OCI-LY7 (cell line): ENCODE data around the gene RIC3. TPM values are rescaled to one million over a fixed set of nuclear protein-coding genes. Genes with fewer than 3 reads are reported as not detected.

Experiments used
- BruUV-seq: library from RNA; stranded (reverse); fragments of 400-500 nt; replicated peaks from 2 replicates; lab custom pipeline; 2021; lab: Mats Ljungman, UMichigan
- CTCF ChIA-PET: fragments of 300-600 bp; sonication (Branson Sonifier 250); formaldehyde crosslinking; loops from one replicate; lab custom pipeline; 2022; ENCODE audit warnings: antibody characterized with exemption; ENCODE audit not compliant: unreplicated experiment; lab: Charles Lee
- POLR2A ChIA-PET: fragments of 300-600 bp; sonication (Branson Sonifier 250); formaldehyde crosslinking; loops from one replicate; lab custom pipeline; 2022; ENCODE audit warnings: antibody characterized with exemption; lab: Charles Lee
- DNase-seq: peaks from one replicate; pipeline ENCODE4 v3.0.0-alpha.2; 2015; ENCODE audit warnings: low spot score
- H2AFZ ChIP-seq: fragments of 200-600 bp; sonication (generic), shearing (Covaris generic); 2 replicates; pipeline ENCODE4 v1.6.1; 2014; ENCODE audit warnings: mild to moderate bottlenecking, antibody characterized with exemption, low read length, moderate library complexity
- H3K27ac ChIP-seq: fragments of 200-600 bp; sonication (generic); 2 replicates; pipeline ENCODE4 v1.5.1; 2014; ENCODE audit warnings: mixed run types, low read depth, mild to moderate bottlenecking, moderate library complexity, low read length, inconsistent platforms; ENCODE audit not compliant: poor library complexity, severe bottlenecking
- H3K36me3 ChIP-seq: fragments of 200-600 bp; sonication (generic); 2 replicates; pipeline ENCODE4 v1.6.1; 2014; ENCODE audit warnings: mild to moderate bottlenecking, antibody characterized with exemption, low read length, moderate library complexity, mixed read lengths; ENCODE audit not compliant: insufficient read depth
- H3K4me1 ChIP-seq: fragments of 200-600 bp; sonication (generic); 2 replicates; pipeline ENCODE4 v1.5.1; 2014; ENCODE audit warnings: mild to moderate bottlenecking, low read length; ENCODE audit not compliant: insufficient read depth, poor library complexity, severe bottlenecking
- H3K4me2 ChIP-seq: fragments of 200-600 bp; sonication (generic); 2 replicates; pipeline ENCODE4 v1.6.1; 2014; ENCODE audit warnings: mild to moderate bottlenecking, low read length
- H3K4me3 ChIP-seq: fragments of 200-600 bp; sonication (generic); 2 replicates; pipeline ENCODE4 v1.5.1; 2014; ENCODE audit warnings: mild to moderate bottlenecking, low read depth, low read length; ENCODE audit not compliant: poor library complexity, severe bottlenecking
- H3K79me2 ChIP-seq: fragments of 200-600 bp; sonication (generic); 2 replicates; pipeline ENCODE4 v1.6.1; 2016; ENCODE audit warnings: low read depth, mild to moderate bottlenecking, low read length, moderate library complexity, mixed read lengths; ENCODE audit not compliant: insufficient read depth
- H3K9me2 ChIP-seq: fragments of 200-600 bp; sonication (generic); 2 replicates; pipeline ENCODE4 v1.6.1; 2016; ENCODE audit warnings: mild to moderate bottlenecking, low read length, mixed read lengths; ENCODE audit not compliant: insufficient read depth
- H3K9me3 ChIP-seq: fragments of 200-600 bp; sonication (generic); 2 replicates; pipeline ENCODE4 v1.6.1; 2014; ENCODE audit warnings: mild to moderate bottlenecking, mixed run types, low read length, mixed read lengths
- H4K20me1 ChIP-seq: fragments of 200-600 bp; sonication (generic); 2 replicates; pipeline ENCODE4 v1.6.1; 2014; ENCODE audit warnings: mild to moderate bottlenecking, antibody characterized with exemption, low read length, moderate library complexity, mixed read lengths; ENCODE audit not compliant: insufficient read depth
- CTCF ChIP-seq: fragments of 200-600 bp; sonication (generic); conservative IDR thresholded peaks from 2 replicates; pipeline ENCODE4 v1.5.1; 2014; ENCODE audit warnings: mild to moderate bottlenecking, antibody characterized with exemption, low read length, moderate library complexity, mixed read lengths
- EZH2phosphoT487 ChIP-seq: fragments of 200-600 bp; sonication (generic); IDR thresholded peaks from 2 replicates; pipeline ENCODE4 v1.6.1; 2018; ENCODE audit warnings: low read depth, borderline replicate concordance, mild to moderate bottlenecking, mixed run types, antibody characterized with exemption, low read length, moderate library complexity, mixed read lengths
- intact Hi-C: fragments of 100-400 bp; cut with micrococcal nuclease; formaldehyde crosslinking; loops from one replicate; pipeline ENCODE4 v1.10.0; 2022; ENCODE audit not compliant: unreplicated experiment
- total RNA-seq, 2 experiments: library from RNA; depleted of rRNA in 1 of 2; stranded (reverse); fragments of >200 nt in 1 of 2; shearing (Covaris generic) in 1 of 2; gene quantifications; 2 replicates each; pipeline ENCODE4 v1.2.3, GENCODE V29; 2014 to 2022

The RIC3 gene
- total RNA-seq, 2 experiments from 2014 or later, result not detected

GRCh38 chr11:8079111-8079675 is 89.6 kb downstream of the RIC3 start:
- Histone ChIP-seq H3K4me3 (no peak overlapping the region), H3K36me3 (no peaks in the 10 kb centered on the region), H3K79me2 (no peaks in the 10 kb centered on the region), H3K9me2 (no peaks in the 10 kb centered on the region), H4K20me1 (no peaks in the 10 kb centered on the region), H3K4me2 (no peak overlapping the region), H3K27ac (no peak overlapping the region), H3K4me1 (no peaks in the 10 kb centered on the region), H2AFZ (no peak overlapping the region), H3K9me3 (no peaks in the 10 kb centered on the region)
- no peak for DNase-seq
- intact Hi-C loops, result no loop called here
- no peak for TF ChIP-seq CTCF
- POLR2A ChIA-PET, result interaction anchor here (0.6 to 1.1 kb wide), 3 partner anchors 11 to 988 kb away, joined by 3 to 5 read pairs (median 3); no protein-coding TSS in a partner anchor
- CTCF ChIA-PET, result no interaction called here
- no TSS peak for BruUV-seq

- no peak overlapping the region for H2AFZ ChIP-seq
- H4K20me1 ChIP-seq, result no peaks in the 10 kb centered on the region
- no peaks in the 10 kb centered on the region for H3K79me2 ChIP-seq
- H3K4me2 ChIP-seq, result no peak overlapping the region
- CTCF ChIA-PET, result no interaction called here
- H3K36me3 ChIP-seq, result no peaks in the 10 kb centered on the region
- H3K9me2 ChIP-seq, result no peaks in the 10 kb centered on the region
- TF ChIP-seq CTCF, result no peak
- TF ChIP-seq EZH2phosphoT487, result no peak
- POLR2A ChIA-PET, result no interaction called here
- no TSS peak for BruUV-seq
- DNase-seq, result no peak
- H3K9me3 ChIP-seq, result no peaks in the 10 kb centered on the region
- H3K4me1 ChIP-seq, result peaks cover 5% of the 10 kb centered on the region
- no peak overlapping the region for H3K27ac ChIP-seq
- H3K4me3 ChIP-seq, result no peak overlapping the region
- intact Hi-C loops, result no loop called here
Measured at GRCh38 chr11:8075119-8075726, 93.6 kb downstream of the RIC3 start.
